HT1080 (cell line): ENCODE results near the gene ALDH3A1. TPM values are rescaled to one million over a fixed set of nuclear protein-coding genes. Genes with fewer than 3 reads are reported as not detected.

Experiments
- DNase-seq: peaks from one replicate; pipeline ENCODE4 v3.0.0-alpha.2; 2015; ENCODE audit warnings: low read depth
- total RNA-seq: library from RNA; depleted of rRNA; stranded (reverse); fragments of >200 nt; shearing (Covaris generic); gene quantifications from 2 replicates; pipeline ENCODE4 v1.2.3, GENCODE V29; 2014

Gene ALDH3A1
- total RNA-seq, 1 experiment from 2014 or later = 0.85 TPM

- no peak for DNase-seq
These were observed 27.3 kb downstream of the ALDH3A1 start for GRCh38 chr17:19720631-19721426.

GRCh38 chr17:19720210-19720475 is 28.0 kb downstream of the ALDH3A1 start:
- no peak for DNase-seq

- DNase-seq = no peak
These were observed 28.5 kb downstream of the ALDH3A1 start for GRCh38 chr17:19719355-19720209.

- peak; percentile 18 for DNase-seq
These were observed 29.3 kb downstream of the ALDH3A1 start for GRCh38 chr17:19718613-19719354.

GRCh38 chr17:19718041-19718612 is 30.0 kb downstream of the ALDH3A1 start:
- no peak for DNase-seq

GRCh38 chr17:19717411-19717908 is 30.6 kb downstream of the ALDH3A1 start:
- DNase-seq = no peak

- DNase-seq = no peak
These were observed 31.1 kb downstream of the ALDH3A1 start for GRCh38 chr17:19717031-19717360.

- DNase-seq = no peak
These were observed 31.7 kb downstream of the ALDH3A1 start, which contains the start of gene SLC47A2 for GRCh38 chr17:19716108-19717030. Gene SLC47A2 (minus strand): TSS chr17:19716584. CDS start chr17:19716555, 29 bp downstream.

GRCh38 chr17:19714542-19715411 is 33.3 kb downstream of the ALDH3A1 start:
- DNase-seq = no peak

GRCh38 chr17:19713901-19714361 is 34.2 kb downstream of the ALDH3A1 start:
- DNase-seq = no peak

GRCh38 chr17:19713462-19713861 is 34.6 kb downstream of the ALDH3A1 start:
- DNase-seq = no peak

- DNase-seq = no peak
These were observed 35.6 kb downstream of the ALDH3A1 start for GRCh38 chr17:19712436-19713004.

- DNase-seq = no peak
These were observed 38.3 kb downstream of the ALDH3A1 start for GRCh38 chr17:19709841-19710240.

- DNase-seq = no peak
These were observed 39.5 kb downstream of the ALDH3A1 start for GRCh38 chr17:19708431-19709175.

- DNase-seq = no peak
These were observed 40.3 kb downstream of the ALDH3A1 start for GRCh38 chr17:19707728-19708221.

GRCh38 chr17:19706791-19707727 is 41.0 kb downstream of the ALDH3A1 start:
- no peak for DNase-seq
